ENCODE measurements around the gene MAB21L4.

MAB21L4 gene

GRCh38 chr2:240876475-240877251, 19.3 kb downstream of the MAB21L4 start:
- DNase-seq (ENCODE audit: low spot score): no peak

DNA sequence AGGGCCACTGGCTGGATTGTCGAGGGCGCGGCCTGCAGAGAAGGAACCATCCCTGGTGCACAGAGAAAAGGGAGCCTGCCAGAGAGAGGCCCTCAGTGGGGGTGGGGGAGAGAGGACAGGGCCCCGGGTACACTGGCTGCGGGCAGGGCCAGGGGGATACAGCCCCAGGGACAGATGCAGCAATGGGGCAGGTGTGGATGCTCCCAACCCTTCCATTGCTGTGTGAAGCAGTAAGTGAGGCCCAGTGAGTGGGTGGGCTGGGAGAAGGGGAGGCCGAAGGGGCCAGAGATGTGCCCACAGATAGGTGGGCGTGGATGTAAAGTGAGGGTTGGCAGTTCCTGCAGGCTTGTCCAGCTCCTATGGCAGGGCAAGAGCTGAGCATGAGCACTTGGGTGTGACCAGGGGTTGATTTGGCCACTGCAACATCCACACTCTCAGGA, 19.9 kb downstream of the MAB21L4 start:
- DNase-seq (ENCODE audit: low spot score): no peak

DNA sequence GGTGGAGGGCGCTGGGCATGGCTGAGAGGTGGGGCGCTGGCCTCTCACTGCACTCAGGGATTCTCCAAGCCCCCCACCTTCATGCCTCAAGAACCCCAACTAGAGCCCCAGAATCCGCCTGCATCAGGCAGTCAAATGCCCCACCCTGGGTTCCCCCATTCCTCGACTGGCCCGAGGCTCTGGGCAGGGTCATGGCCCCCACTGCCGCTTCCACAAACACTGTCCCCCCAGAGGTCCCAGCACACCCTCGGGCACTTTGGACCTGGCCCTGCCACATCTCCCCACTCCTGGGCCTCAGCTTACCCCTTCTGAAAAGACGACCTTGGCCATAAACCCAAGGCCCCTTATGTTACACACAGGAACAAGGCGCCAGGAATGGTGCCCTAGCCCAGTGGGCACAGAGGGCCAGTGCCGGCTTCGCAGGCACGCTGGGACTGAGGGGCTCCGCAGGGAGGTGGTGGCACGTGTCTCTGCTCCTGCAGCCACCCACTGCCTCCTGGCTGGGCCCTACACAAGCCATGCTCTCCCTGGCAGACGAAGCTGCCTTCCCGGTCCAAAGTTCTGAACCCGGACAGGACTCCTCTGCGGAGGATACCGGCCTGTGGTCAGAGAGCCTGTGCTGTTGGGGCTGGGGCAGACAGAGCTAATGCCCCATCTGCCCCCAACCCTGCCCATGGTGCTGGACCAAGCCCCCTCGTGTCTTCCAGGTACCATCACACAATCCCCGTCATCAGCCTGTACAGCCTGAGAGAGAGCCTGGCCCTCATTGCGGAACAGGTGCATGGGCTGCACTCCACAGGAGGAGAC, 20.5 kb downstream of the MAB21L4 start:
- DNase-seq (ENCODE audit: low spot score): no peak

- DNase-seq (ENCODE audit: low spot score): no peak
These were observed 21.2 kb downstream of the MAB21L4 start for GRCh38 chr2:240874715-240875227.

GRCh38 chr2:240873805-240874714, 21.9 kb downstream of the MAB21L4 start:
- no peak for DNase-seq (ENCODE audit: low spot score)

- no peak for DNase-seq (ENCODE audit: low spot score)
These were observed 22.7 kb downstream of the MAB21L4 start for GRCh38 chr2:240873098-240873788.

DNA sequence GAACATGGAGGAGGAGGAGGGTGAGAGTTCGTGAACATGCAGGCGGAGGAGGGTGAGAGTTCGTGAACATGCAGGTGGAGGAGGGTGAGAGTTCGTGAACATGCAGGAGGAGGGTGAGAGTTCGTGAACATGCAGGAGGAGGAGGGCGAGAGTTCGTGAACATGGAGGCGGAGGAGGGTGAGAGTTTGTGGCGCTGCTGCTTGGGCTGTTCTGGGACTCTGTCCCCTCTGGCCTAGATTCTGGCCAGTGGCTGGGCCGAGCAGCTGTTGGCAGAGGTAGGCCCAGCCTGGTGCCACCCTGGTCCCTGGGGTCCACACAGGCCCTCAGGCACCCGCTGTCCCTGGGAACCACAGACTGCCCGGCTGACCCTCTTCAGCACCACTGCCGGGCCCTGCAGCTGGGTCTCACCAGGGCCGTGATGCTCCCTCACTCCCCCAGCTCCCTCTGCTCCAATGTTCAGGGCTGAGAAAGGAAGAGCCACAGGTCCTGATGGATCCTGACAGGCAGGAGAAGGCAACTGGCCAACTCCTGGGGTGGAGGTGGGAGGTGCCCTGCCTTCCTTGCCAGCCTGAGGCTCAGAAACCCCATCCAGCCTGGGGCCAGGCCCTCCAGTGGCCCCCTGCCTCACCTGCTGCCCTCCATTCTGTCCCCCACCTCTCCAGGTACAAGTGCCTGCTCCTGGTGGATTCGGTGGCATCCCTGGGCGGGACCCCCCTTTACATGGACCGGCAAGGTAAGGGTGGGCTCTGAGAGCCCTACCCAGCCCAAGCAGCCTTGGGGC, 23.4 kb downstream of the MAB21L4 start:
- DNase-seq (ENCODE audit: low spot score): no peak

GRCh38 chr2:240871071-240871958, 24.6 kb downstream of the MAB21L4 start:
- no peak for DNase-seq (ENCODE audit: low spot score)

DNA sequence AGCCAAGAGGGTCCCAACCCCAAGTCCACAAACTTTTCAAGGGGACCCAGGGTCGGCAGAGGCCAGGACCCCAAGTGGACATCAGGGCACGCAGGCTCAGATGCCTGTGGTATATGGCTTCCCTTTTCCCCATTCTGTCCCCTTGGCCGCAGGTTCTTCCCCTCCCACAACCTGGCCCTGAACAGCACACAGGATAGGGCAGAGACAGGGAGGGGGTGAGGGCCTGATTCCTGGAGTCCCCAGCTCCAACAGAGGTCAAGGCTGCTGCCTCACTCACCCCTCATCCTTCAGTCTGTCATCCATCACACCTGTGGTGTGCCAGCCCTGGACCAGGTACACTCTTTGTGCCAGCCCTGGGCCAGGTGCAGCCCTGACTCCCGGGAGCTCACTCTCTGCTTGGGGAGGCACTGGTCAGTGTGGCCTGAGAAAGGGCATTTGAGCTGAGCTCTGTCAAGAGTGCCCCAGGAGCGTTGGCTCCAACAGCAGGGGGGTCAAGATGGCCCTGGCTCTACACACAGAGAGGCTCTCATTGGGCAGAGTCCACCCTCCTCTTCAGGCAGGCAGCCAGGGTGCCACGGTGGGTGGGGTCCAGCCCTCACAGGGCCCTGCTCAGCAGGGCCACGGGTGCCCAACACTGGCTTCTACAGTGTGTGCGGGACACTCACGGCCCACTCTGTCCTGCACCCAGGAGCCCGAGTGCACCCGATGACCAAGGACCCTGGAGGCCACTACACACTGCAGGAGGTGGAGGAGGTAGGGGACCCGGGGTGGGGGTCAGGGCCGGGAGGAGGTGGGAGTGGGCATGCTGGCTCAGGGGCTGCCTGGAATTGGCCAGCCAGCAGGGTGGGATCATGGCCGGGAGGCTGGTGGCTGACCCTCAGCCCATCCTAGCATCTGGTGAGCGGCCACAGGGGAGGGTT, 25.7 kb downstream of the MAB21L4 start:
- no peak for DNase-seq (ENCODE audit: low spot score)

- DNase-seq (ENCODE audit: low spot score): no peak
These were observed 26.6 kb downstream of the MAB21L4 start for GRCh38 chr2:240869109-240869955.

GRCh38 chr2:240868286-240869108, 27.5 kb downstream of the MAB21L4 start, which contains the start of gene AGXT:
Gene AGXT (plus strand): TSS chr2:240868824. CDS start chr2:240868866, 42 bp downstream.
- no peak for DNase-seq (ENCODE audit: low spot score)

- DNase-seq (ENCODE audit: low spot score): no peak
These were observed 30.6 kb downstream of the MAB21L4 start for GRCh38 chr2:240865391-240865790.

- no peak for DNase-seq (ENCODE audit: low spot score)
These were observed 31.5 kb downstream of the MAB21L4 start for GRCh38 chr2:240864475-240864874.

DNA sequence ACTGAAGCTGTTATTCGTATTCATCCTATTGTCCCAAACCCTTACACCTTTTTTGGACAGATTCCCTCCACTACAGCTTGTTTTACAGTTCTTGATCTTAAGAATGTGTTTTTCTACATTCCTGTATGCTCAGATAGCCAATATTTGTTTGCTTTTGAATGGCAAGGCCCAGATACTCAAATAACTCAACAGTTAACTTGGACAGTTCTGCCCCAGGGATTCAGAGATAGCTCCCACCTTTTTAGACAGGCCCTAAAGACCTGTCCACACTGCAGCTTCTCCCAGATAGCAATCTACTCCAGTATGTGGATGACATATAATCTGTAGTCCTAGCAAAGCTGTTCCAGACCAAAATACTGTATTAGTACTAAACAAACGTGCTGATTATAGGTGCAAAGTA, 34.4 kb downstream of the MAB21L4 start:
- DNase-seq (ENCODE audit: low spot score): no peak

DNA sequence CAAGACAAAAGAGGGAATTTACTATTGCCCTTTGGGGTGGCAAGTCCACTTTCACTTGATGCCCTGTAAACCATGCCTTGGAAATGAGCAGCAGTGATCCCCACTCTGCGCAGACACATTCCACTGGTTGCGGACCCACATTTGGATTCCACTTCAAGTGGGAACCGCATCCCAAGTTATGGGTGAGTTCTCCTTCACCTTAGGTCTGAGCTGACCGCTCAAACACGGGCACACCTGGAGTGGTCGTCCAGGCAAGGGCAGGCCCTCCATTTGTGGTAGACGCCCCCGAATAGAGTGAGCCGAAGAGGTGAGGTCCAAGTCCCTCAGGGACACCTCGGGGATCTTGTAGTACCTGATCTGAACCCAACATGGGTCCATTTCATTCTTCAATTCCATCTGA, 37.1 kb downstream of the MAB21L4 start:
- DNase-seq (ENCODE audit: low spot score): no peak

DNA sequence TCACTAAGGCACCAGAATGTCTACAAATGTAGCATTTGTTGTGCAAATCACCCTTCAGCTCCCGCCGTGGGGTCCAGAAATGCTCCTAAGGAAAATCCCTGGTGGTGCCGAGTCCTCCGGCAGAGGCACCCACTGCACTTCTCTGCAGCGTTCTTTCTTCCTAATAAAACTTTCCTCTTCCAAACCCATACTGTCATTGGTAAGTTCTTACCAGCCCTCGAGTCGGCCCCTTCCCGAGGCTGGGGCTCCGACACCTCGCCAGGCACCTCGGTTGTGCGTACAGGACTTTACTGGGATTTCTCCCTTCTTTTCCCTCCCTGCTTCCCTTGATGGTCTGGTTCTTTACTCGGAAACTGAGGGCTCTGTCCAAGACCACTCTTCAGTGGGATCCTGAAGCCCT, 37.6 kb downstream of the MAB21L4 start:
- DNase-seq (ENCODE audit: low spot score): no peak

Measured in pons (tissue), 1 donor.